DMS 273 treated with DMSO at 0.1 percent for 48 hours (cell line): ENCODE data around the gene TAF1C.
"Not testable (repeated sequence)": the region's sequence is repeated elsewhere in the genome, so short reads cannot be mapped to it uniquely, and the experiment has no call there.

Experiments
- DNase-seq: peaks from one replicate; lab custom pipeline; 2025; lab: John Stamatoyannopoulos, UW

The TAF1C gene, protein sequence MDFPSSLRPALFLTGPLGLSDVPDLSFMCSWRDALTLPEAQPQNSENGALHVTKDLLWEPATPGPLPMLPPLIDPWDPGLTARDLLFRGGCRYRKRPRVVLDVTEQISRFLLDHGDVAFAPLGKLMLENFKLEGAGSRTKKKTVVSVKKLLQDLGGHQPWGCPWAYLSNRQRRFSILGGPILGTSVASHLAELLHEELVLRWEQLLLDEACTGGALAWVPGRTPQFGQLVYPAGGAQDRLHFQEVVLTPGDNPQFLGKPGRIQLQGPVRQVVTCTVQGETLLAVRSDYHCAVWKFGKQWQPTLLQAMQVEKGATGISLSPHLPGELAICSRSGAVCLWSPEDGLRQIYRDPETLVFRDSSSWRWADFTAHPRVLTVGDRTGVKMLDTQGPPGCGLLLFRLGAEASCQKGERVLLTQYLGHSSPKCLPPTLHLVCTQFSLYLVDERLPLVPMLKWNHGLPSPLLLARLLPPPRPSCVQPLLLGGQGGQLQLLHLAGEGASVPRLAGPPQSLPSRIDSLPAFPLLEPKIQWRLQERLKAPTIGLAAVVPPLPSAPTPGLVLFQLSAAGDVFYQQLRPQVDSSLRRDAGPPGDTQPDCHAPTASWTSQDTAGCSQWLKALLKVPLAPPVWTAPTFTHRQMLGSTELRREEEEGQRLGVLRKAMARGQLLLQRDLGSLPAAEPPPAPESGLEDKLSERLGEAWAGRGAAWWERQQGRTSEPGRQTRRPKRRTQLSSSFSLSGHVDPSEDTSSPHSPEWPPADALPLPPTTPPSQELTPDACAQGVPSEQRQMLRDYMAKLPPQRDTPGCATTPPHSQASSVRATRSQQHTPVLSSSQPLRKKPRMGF

DNA sequence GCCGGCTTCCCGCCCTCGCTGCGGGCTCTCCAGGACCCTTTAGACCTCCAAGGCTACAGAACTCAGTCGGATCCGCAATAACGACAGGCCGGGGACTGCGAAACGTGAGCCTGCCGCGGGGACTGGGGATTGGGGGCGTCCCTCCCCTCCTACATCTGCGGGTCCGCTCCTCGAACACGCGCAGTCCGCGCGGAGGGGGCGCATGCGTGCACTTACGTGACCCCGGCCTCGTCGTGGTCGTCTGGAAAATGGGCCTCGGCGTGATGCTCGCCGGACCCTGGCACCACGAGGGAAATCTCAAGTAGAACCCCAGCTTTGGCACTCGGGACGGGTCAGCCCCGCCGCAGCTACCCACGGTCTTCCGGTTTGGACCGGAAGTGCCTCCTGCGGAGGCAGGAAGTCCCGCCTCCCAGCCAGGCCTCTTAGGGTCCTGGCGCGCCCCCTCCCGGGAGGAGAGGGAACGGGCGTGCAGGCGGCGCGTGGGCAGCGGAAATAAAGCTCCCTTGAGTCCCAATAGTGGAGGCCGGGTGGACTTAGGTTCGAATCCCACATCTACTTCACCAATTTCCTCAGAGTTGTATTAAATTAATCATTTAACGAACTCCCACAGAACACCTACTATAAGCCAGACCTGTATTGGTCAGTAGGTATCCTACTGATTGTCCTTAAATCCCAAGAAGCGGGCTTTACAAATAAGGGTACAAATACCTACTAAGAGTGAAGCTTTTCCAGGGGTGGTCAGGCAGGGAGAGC, at the start of gene TAF1C:
TAF1C (minus strand) TSS at position 373 of the 753 bp plus-strand sequence. CDS start 2,069 bp downstream, outside the sequence.
- DNase-seq, result peak; percentile 68

DNA sequence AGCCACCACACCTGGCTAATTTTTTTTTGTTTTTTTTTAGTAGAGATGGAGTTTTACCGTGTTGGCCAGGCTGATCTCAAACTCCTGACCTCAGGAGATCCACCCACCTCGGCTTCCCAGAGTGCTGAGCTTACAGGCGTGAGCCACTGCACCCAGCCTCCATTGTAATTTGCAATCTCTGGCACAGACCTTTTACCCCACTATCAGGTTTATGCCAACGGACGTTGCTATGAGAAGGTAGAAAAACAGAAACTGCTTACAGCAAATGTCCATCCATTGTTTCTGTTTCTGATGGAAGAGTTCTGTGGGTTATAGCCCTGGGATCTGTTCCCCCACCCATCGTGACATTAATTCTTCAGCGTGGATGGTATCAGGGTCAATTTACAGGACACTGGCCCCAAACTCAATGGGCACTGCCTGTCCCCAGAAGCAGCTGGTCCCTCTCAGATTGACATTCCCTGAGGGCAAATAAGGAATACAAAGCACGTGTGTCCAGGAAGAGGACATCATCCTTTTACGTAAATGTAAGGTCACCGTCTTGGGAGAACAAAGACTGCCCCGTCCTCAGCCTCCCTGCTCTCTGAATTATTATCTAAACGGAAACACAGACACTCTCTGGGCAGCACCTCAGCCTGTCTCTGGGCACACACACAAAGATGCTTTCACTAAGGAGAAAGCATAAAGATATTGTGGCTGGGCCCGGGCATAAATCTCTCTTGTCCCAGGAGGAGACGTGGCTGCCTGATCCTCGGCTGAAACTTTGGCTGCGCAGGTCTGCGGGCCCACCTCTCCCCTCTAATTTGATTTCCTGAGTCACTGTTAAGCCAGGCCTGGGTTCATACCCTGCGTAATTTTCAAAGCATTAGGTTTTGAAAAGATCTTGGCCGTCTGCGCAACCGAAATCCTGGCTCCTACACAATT, 47.7 kb upstream of the TAF1C start:
- DNase-seq, result no peak

DNA sequence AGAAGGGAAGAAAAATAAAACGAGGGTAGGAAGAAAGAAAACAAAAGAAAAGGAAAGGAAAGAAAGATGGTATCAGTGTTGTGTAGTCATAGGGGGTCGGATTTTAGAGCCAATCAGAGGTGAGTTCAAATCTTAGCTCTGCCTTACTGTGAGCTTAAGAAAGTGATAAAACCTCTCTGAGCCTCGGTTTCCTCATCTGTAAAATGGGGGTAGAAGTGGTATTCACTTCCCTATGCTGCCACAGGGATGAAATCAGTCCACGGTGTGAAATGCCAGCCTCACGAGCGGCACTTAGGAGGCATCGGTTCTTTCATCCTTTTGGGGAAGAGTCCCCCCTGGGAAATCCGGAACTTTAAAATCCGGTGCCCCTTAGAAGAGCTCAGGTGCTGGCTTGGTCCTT, 46.9 kb upstream of the TAF1C start:
- no peak for DNase-seq

DNA sequence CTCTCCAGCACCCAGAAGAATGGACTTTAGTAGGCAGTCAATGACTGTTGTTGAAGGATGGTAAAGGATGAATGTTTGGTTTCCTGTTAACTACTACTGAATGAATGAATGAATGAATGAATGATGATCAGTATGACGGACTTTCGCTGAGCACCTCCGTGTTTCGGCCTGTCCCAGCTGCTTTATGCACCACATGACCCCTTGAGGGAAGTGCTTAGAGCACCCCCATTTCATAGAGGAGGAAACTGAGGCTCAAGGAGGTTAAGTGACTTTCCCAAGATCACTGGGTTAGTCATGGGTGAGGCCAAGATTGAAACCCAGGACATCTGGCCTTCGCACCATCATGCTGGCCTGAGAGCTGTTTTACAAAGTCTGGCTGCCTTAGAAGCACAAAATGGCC, 46.1 kb upstream of the TAF1C start:
- DNase-seq, result no peak

DNA sequence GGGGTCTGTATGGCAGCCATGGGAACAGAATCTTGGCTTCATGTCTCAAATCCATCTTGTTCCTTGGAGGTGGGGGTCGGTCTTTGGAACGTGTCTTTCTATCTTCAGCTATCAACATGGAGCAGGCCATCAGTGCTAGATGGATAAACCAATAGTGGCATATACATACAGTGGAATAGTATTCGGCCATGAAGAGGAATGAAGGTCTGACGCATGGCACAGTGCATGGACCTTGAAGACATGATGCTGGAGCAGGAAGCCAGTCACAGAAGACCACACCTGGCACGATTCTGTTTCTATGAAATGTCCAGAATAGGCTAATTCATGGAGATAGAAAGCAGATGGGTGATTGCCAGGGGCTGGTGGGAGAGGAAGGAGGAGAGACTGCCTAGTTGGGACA, 45.2 kb upstream of the TAF1C start:
- DNase-seq, result no peak

DNA sequence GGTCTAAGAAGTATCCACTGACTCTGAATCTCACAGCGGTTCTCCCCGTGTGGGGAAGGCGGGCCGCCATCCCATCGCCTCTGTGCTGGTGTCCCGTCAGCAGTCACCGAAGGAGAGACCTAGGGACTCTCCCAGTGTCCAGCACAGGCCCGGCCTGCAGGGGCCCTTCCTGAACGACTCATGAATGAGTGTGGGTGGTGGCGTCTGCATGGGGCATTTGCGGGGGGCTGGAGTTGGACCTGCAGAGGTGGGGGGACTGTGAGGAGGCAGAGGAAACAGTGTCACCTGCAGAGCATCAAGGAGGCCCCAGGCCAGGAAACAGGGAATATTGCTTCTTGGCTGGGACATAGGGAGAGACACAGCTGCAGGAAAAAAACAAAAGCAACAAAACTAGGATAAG, 42.6 kb upstream of the TAF1C start:
- no peak for DNase-seq

DNA sequence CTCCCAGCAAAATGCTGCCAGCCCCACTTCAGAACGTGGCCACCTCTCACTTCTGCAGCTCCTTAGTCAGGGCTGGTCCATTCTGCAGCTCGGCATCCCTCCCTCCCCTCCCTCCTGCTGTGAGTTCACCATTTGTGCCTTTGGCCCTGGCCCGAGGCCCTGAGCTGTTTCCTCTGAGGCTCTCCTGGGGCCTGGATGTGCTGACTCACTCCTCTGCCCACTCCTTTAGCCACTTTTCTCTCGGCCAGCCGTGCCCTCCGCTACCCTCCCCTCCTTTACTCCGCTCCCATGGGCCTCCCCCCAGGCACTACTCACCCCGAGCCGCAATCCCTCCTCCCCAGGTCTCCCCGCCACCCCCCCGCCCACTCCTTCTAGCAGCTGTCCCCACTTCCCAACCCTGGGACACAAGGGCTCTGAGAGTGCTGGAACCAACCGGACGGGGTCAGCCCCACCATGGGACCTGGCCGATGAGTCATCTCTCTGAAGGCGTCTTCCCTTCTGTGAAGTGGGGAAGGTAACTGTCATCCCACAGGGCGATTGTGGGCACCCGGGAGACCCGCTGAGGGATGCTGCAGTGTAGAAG, 41.5 kb upstream of the TAF1C start:
- peak; percentile 30 for DNase-seq

DNA sequence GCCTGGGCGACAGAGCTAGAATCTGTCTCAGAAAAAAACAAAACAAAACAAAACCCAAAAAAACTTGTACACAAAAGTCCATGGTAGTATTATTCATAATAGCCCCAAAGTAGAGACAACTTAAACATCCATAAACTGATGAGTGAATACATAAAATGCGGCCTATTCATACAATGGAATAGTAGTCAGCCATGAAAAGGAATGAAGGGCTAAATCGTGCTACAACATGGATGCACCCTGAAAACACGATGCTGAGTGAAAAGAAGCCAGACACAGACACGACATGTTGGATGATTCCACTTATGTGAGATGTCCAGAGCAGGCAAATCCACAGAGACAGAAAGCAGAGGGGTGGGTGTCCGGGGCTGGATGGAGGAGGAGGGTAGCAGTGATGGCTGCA, 40.7 kb upstream of the TAF1C start:
- DNase-seq, result no peak

DNA sequence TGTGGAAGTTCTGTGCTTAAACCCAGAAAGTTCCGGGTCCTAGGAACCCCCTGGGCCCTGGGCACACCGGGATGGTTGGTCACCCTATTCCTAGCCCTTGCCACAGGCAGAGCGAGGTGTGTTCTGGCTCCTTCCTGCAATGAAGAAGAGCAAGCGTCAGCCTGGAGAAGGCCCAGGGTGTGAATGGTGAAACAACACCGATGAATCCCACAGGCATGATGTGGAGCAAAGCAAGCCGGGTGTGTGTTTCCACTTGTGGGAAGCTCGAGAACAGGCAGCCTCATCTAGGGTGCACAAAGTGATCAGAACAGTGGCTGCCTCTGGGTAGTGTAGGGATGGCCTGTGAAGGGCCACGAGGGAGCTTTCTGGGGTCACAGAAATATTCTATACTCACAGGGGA, 39.2 kb upstream of the TAF1C start:
- DNase-seq, result no peak

DNA sequence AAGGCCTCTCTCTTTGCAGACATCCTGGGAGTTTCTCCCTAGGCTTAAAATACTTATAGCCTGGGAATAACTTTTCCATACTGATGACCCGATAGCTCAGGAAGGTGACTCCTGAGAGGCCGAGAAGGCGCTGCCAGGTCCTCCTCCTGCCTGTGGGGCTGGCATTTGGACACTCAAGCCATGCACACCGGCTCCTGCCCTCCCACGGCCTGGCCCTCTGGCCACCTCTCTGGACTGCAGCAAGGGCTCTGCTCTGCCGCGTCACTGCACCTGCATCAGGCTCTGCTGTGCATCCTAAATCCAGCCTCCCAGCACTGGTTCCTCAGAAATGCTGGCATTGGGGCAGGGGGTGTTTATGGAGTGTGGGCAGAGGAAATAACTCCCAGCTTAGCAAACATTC, 38.7 kb upstream of the TAF1C start:
- no peak for DNase-seq

DNA sequence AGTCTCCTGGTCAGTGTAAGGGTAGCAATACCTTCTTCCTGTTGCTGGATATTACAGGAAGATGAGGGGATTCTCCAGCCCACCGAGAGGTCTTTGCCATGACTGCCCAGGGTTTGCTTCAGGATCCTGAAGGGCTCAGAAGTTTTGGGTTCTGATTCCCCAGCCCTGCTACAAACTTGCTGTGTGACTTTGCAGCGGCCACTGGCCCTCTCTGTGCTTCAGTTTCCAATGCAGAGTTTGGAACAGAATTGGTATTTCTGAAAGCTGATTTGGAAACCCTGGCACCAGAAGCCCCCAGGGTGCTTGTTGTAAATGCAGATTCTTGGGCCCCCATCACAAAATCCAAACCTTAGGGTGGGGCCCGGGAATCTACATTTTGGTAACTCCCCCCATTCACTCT, 38.3 kb upstream of the TAF1C start:
- DNase-seq, result no peak

DNA sequence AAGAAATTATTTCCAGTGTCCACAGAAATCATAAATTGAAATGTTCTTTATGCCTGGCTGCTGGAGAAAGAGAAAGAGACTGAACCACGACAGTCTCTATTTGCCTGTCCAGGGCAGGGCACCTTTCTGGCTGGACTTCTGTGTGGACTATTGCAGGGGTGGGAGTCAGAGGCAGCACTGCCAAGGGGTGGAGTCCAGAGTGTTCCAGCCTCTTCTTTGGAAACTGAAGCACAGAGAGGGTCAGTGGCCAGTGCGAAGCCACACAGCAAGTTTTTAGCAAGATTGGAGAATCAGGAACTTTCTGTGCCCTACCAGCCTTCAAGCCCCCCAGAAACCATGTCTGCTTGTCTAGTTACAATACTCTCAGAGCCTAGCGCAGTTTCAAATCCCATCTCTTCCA, 37.7 kb upstream of the TAF1C start:
- no peak for DNase-seq

DNA sequence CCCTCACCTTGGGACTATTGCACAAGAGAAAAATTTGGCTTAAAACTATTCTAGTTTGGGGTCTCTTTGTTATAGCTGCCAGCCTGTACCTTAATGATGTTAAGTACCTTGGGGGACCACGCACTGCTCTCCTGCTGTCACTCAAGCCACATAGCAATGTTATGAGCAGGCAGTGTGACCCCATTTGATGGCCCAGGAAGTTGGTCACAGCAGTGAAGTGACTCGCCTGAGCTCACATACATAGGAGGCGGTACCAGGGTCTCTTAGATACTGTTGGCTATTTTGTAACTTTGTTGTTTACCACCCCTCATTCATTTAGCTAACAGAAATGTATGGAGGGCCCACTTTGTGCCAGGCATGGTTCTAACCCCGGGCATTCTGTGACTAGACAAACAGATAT, 36.6 kb upstream of the TAF1C start:
- no peak for DNase-seq

DNA sequence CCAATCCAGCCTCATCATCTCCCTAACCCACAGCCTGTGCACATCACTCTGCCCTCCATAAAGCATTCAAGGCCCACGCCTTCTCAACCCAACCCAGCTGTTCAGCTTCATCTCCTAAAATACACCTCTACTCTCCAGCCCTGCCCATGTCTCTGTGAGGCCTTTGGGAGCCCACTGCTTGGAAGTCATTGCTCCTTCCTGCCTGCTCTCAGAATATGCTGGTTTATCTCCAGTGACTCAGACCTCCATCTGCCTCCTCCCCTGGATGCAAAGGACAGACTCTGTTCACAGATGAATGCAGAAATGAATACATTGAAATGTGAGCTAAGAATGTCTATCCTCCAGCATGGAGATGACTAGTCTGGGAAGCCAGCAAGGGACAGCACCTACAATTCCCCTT, 34.0 kb upstream of the TAF1C start:
- DNase-seq, result no peak

DNA sequence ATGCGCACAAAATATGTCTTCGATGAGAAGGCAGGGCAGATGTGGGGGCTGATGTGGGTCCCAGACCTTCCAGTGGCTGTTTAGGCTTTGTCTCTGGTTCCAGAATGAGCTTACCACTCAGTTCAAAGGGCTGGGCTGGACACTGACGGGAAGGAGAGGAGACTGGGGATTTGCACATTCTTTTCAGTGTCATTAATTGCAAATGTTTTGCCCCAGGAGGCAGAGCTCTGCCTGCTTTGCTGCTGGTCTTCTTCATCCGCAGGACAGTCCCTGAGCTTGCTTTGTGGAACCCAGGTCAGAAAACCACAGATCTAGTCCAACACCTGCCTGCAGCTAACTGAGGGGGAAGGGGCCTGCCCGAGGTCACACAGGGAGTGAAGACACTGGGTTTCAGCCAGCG, 32.1 kb upstream of the TAF1C start:
- no peak for DNase-seq

DNA sequence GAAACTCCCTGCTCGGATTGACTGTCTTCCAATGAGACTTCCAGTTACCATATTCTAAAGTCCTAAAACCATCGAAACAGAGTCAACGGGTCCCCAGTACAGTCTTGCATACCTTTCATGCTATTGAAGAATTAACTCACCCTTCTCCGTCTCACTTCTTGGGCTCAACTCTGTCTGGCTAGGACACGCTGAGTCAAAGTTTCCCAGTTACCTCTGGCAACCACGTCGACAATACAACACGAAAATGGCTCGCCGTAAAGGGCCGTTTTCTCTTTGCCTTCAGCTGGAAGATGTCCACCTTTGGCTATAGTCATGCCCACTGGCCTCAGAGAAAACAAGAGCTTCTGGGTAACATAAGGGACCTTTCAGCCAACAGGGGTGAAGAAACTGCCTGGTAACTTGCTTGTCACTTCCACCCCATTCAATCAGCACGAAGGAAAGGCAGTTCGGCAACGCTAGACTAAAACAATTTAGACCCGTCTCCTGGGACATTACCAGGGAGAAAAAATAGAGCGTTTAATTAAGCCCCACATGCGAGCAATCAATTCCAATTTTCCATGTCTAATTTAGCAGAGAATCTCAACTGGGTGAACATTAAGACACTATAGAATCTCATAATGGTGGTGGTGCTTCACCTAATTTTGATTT, 31.4 kb upstream of the TAF1C start:
- no peak for DNase-seq

DNA sequence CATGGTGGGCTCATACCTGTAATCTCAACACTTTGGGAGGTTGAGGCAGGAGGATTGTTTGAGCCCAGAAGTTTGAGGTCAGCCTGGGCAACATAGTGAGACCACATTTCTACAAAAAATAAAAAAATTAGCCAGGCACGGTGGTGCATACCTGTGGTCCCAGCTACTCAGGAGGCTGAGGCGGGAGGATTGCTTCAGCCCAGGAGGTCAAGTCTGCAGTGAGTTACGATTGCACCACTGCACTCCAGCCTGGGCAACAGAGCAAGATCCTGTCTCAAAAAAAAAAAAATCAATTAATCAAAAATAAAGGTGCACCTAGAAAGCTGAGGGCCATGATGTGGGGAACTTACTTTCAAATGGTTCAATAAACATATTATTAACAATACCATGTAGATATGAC, 29.3 kb upstream of the TAF1C start:
- DNase-seq, result not testable (repeated sequence)

DNA sequence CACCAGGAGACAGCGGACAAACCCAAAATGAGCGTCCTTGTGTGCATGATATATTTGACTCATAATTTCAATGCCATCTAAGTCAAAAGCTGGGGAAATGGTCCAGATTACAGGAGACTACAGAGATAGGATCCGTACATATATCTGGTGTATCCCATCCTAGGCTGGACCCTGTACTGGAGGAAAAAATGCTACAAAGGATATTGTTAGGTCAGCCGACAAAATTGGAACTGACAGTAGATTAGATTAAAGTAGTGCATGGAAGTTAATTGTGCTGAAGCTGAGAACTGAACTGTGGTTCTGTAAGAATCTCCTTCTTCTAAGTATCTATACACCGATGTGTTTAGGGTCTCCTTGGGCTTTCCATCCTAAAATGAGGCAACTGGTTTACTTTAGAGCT, 28.7 kb upstream of the TAF1C start:
- no peak for DNase-seq

DNA sequence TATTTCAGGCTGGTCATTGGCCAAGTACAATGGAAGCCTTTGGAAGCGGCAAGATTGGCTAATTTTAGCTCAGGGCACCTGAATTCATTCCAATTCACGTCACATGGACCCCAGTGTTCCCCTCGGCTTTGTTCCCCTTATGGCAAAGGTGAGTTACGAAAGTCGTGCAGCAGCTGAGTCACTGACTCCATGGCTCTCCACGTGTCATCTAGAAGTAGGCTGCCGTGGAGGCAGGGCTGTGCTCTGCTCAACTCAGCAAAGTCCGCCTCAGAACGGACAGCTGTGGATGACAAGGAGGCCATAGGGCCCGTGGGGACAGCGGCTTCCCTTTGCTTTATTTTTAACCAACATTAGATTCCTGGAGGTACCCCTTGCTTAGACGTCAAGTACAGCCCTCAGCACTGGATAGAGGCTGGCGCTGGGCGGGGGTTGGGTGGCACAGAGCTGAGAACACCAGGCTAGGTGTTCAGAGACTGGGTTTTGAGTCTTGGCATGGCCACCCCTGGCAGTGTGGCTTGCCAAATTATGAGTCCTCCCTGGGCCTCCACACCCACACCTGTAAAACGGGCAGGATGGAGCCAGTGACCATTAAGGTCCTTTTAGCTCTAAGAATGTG, 27.7 kb upstream of the TAF1C start:
- DNase-seq, result no peak

DNA sequence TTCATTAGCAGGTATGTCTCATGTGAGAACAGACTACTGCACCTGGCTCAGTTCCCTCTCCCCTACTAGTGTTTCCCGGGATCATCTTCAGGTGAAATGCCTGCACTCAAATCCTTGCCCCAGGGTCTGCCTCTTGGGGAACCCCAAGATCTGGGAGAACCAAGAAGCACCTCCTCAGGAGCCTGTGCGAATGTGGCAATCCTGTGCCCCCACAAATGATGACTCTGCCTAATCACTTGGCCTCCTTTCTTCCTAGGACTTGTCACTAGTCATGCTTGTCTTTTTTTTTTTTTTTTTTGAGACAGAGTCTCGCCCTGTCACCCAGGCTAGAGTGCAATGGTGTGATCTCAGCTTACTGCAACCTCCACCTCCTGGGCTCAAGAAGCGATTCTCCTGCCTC, 25.8 kb upstream of the TAF1C start:
- DNase-seq, result no peak
